HG02981 (cell line): Measurements from ENCODE around the gene OR51L1.
"Not testable (repeated sequence)": the region's sequence is repeated elsewhere in the genome, so short reads cannot be mapped to it uniquely, and the experiment has no call there.

ENCODE experiments used
- ATAC-seq: cut with Tn5 transposase; IDR thresholded peaks from one replicate; pipeline ENCODE4 v1.9.1; 2021; ENCODE audit warnings: mild to moderate bottlenecking, moderate library complexity; ENCODE audit not compliant: unreplicated experiment

The OR51L1 gene, protein sequence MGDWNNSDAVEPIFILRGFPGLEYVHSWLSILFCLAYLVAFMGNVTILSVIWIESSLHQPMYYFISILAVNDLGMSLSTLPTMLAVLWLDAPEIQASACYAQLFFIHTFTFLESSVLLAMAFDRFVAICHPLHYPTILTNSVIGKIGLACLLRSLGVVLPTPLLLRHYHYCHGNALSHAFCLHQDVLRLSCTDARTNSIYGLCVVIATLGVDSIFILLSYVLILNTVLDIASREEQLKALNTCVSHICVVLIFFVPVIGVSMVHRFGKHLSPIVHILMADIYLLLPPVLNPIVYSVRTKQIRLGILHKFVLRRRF

DNA sequence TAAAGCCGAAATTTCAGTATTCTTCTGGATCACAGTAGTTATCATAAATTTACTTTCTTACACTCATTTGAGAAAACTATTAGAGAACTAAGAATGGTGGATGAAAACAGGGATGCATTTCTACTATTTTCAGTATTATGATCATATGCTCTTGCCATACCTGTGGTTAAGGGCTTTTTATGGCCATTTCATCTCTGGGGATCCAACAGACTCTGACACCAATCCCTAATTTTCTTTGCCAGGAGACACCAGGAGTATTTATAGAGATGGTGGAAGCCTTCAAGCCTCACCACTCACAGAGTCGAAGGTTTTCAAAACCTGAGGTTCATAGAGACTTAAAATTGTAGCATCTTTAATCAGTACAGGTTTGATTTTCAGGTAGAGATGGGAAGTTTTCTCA, at the start of gene OR51L1:
OR51L1 (plus strand) TSS at position 301 of the 400 bp plus-strand sequence. CDS start 4,132 bp downstream, outside the sequence.
- no peak for ATAC-seq

DNA sequence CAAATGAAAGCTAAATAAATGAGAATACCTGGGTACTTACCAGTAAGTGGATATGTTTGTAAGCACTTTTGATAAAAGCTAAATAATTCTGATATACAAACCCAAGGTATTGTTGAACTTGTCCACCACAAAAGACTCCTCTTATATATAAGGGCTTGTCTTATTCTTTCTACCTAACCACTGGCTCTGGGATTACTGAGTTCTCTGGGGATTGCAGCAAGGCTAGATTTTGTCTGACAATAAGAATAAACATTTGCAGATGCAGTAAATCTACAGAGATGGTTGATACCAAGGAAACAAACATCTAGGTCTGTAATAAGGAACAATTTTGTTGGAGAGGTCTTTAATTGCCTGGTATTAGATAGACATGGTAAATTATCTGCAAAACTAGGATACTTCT, 47.1 kb upstream of the OR51L1 start, which contains the start of gene OR51A4:
OR51A4 (minus strand) TSS at position 101 of the 400 bp plus-strand sequence. CDS start 505 bp downstream, outside the sequence.
- no peak for ATAC-seq

DNA sequence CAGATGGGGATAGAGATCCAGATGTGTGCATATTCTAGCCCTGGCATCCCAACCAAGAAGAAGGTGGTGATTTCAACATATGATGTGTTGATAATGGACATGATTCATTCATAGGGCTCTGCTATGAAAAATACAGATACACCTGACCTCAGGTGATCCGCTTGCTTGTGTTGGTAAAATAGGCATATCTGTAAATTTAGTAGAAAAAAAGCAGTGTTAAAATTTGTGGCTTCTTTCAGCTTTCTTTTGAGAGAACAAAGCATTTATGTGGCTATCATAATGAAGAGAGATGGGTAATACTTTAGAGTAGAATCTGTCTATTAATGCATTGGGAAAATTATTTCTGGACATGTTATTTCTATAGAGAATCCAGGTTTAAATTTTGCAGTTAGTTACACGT, 39.0 kb upstream of the OR51L1 start, which contains the start of gene OR51A2:
OR51A2 (minus strand) TSS at position 101 of the 400 bp plus-strand sequence; CDS start at position 101, 0 bp downstream.
- ATAC-seq = not testable (repeated sequence)

DNA sequence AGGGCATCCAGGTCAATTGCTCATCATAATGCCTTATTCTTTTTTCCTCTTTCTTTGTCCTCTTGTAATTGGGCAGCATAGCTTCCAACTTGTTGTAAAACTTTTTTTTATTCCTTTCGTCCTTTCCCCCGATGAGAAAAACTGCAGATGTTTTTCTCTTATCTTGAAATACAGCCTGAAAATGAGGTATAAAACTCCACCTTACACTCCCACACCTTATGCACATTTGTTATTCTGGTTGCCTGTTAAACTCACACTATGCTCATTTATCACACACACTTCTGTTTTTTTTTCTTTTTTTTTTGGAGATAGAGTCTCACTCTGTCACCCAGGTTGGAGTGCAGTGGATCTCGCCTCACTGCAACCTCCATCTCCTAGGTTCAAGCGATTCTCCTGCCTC, 37.3 kb upstream of the OR51L1 start:
- ATAC-seq = no peak

DNA sequence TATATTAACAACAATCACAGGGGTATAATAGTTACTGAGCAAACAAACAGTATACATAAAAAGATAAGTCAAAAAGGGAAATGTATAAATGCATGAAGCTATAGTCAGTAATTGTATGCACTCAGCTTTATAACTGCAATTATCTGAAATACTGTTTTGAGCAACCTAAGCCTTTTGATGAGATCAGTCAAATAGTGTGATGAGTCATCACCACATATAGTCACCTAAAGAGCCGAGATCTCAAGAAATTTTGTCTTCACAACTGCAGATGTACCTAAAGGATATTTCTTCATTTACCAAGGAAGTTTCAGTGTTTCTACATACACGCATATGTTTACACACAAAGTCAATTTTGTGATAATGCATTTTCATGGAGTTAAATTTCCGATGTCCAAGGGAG, 33.8 kb upstream of the OR51L1 start:
- no peak for ATAC-seq

DNA sequence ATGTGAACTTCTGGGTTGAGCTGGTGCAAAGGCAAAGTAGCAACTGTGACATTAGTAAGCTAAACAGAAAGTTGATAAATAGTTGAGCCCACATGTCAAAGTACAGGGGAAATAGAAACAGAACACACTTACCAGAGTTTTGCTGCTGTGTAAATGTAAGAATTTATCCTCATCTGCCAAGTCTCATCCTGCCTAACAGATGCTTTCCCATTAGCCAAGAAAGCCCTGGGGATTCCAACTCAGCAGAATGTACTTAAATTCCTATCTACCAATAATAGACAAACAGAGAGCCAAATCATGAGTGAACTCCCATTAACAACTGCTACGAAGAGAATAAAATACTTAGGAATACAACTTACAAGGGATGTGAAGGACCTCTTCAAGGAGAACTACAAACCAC, 31.8 kb upstream of the OR51L1 start:
- no peak for ATAC-seq

DNA sequence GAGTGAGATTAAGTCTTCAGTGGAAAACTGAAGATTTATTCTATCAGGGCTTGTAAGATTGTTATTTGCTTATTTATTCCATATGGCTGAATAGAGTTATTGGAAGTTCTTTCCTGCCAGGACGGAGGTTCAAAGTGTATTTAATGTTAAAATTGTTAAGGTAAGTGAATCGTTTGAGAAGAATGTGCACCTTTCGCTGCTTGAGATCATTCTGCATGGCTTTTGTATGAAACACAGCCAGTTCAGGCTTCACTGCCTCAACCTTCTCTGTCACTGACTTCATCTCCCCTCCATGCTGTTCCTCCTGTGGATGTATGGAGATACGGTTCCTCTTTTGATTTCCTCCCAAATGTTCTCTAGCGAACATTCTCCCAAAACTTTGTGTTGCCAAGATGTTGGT, 19.2 kb upstream of the OR51L1 start:
- ATAC-seq = no peak

DNA sequence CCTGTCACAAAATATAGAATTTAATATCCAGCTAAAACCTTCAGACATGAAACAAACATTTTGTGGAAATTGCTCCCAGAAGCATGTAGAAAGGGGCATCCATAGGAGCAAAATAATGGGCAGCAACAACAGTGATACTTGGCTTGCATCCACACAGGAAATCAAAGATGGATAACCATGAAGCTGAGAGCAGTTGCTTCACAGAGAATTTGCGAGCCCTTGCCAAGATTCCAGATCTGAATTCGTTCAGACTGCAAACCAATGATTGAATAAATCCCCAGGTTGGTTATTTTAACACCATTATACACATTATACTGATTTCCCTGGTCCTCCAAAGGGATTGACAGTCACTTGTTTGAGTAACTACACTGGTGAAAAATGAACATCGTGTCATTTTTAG, 15.6 kb upstream of the OR51L1 start:
- no peak for ATAC-seq

DNA sequence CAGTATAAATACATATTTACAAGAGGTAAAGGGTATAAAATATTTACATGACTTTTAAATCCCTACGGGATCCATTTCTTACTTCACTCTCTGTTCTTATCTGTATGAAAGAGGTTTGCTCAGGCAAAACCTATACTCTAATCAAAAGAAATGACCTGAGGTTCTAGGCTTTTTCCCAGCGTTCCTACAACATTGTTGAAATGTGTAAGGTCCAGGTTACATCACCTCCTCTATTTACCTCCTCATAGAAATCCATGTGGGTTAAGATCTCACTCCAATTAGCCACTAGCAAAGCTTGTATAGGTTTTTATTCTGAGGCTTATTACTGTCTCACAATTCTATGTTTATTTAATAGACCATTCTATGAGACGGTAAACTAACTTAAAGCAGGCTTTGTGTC, 12.0 kb upstream of the OR51L1 start:
- no peak for ATAC-seq

DNA sequence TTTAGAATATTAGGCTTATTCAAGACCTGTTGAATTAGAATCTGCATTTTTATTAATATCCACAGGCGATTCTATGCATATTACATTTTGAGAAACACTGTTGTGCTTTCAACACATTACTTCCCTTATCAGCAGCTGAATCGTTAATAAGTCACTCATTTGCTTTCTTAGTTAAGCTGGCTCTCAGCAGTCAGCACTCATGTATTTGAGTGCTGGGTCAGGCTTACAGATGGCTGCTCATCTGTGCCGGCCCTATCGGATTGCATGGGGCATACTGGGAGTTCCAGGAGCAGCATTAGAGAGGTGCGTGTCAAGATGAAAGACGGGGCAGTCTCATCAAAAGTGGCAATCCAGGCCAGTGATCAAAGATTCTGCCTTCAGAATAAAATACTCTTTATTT, 10.8 kb upstream of the OR51L1 start:
- ATAC-seq = no peak

DNA sequence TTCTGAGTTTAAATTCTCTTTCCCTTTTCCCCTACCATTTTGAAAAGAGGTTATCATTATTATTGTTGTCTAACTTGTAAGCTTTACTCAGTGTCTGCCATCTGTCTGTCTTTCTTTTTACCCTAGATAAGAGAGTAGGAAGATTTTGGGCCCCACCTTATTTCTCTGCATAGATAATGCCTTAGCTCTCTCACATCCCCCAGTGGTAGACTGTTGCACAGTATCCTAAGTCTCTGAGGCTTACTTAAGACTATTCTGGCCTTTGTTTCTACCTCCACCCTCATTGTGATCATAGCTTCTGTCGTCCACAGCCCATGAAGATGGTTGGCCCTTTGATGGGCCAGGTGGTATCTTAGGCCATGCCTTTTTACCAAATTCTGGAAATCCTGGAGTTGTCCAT, 3.6 kb upstream of the OR51L1 start:
- no peak for ATAC-seq

DNA sequence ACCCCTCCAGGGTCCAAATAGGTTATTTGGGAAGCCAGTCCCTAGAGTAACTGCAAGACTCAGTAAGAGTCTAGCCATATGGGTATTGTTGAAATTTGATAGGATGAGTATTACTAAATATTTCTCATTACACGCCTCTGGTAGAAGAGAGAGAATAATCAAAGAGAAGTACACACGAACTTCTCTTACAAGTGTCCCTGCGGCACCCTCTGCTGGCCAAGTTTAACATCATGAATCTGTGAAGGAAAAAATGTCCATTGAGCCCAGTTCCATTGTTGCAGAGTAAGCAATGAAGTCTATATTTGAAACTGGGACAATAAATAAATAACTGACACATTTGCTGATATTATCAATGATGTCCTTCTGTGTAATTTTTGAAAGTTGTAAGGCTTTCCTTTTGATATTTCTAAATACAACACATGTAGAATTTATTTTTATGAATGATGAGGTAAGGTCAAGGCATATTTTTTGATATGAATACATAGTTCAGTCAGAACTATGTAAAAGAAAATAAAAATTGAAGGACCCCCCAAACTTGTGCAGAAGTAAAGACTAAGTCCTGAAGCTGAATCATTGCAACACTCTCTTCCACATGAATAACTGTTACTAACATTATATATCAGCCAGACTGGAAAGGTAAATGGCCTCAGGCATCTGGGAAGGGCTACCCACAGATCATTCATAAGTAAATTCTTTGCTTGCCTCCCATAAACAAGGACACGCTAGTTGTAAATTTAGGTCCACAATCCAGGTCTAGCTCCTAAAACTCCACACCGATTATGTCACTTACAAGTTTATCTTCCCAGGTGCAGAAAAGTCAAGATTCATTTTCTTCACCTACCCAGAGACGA, 10.0 kb downstream of the OR51L1 start:
- no peak for ATAC-seq

DNA sequence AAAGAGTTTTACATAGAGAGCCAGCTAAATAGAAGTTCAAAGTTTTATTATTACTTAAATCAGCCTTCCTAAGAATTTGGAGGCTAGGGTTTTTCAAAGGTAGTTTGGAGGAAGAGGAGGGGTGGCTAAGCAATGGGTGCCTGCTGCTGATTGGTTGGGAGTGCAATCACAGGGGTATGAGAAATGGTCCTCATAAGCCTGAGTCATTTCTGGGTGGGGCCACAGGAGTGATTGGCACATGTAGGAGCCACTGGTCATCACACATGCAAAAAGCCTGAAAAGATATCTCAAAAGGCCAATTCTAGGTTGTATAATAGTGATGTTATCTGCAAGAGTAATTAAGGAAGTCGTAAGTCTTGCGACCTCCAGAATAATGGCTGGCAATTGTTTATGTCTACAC, 12.9 kb downstream of the OR51L1 start:
- no peak for ATAC-seq

DNA sequence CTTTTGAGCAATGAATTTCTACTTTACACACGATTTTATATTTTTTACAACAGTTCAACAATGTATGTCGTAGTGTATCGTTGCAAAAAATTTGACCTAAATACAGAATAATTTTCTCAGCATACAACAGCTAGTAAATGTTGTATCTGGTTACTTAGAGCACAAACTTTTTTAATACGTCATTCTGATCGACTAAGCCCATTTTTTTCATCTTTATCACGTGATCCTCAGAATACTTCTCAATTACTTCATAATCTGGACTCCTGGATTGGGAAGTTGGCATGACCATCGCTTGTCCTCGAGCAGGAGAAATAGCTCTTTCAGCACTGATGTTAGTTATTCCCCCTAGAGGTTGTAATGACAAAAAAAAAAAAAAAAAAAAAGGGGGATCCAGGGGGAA, 16.6 kb downstream of the OR51L1 start:
- ATAC-seq = no peak

DNA sequence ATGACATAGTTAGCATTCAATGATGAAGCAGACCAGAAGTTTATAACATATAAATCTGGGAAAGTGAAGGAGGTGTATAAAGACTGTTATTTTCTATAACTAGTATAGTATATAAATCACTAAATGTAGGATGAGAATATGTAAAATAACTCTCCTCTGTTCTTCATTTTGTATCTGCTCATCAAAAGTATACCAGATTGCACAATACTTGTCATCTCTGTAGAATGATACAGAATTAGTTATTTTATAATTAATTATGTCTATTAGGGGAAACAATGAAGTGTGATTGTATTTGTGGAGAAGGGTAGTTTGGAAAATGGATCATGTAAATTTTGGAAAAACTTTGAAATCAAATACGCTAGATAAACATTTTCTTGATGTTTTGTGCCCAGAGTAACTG, 18.4 kb downstream of the OR51L1 start:
- ATAC-seq = no peak

DNA sequence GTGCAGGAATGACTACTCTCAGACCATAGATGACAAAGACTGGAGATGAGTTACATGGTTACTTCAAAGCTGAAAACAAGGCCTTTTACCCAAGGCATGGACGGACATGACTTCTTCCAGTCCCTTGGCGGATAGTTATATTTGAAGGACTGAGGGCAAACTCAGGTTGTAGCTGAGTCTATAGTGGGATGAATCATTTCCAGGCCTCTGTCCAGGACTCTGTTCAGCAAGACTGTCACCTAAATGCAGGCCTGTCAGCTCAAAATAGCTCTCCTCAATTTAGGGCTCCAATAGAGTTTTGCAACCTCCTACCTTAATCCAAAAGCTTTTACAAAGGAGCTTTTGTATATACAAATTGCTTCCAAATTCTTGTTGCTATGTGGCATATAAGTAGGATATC, 27.3 kb downstream of the OR51L1 start:
- no peak for ATAC-seq

DNA sequence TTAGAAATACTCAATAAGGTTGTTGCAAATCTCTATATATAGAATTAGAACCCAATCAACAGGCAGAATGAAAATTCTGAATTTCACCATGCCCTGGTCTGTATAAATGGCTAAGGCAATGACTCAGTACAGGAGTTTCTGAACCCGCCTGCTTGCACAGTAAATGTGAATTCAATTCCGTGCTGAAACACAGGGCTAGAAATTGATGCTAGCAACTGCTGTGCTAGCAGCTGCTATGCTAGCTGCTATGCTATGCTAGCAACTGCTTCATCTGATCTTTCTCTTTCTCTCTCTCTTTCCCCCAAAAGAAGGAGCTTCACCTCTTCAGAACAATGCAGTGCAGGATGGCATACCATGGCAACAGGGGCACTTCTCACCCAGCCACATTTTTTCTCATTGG, 42.0 kb downstream of the OR51L1 start:
- no peak for ATAC-seq

DNA sequence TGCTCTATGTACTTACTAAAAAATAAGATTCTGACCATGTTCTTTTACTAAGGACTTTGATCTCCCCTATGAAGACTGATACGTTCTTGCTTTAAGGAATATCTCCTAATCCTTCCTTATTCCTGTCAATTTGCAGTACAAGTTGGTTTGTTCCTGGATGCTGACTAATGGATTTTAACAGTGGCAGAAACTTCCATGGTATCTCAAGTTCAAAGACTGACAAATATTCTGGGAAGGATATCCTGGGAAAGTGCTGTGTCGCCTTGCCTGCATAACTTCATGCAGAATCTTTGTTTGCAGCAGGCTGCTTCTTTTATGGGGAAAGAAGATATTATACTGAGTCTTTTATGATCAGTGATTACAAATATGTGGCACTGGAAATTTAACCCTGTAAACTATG, 43.3 kb downstream of the OR51L1 start:
- no peak for ATAC-seq

DNA sequence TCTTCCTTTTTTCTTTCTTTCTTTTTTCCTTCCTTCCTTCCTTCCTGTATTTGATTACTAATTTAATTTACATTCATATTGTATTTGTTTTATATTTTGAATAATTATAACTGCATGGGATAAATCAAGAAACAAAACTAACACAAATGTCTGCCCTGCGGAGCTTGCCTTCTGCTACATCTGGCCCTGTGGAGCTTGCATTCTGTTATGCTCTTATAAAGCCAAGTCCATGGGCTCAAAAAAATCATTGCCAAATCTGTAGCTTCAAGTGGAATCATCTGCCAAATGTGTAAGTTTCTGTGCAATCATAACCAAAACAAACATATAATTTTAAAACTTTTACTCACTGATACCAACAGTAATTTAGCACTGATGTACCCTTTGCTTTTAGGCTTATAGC, 43.7 kb downstream of the OR51L1 start:
- no peak for ATAC-seq

DNA sequence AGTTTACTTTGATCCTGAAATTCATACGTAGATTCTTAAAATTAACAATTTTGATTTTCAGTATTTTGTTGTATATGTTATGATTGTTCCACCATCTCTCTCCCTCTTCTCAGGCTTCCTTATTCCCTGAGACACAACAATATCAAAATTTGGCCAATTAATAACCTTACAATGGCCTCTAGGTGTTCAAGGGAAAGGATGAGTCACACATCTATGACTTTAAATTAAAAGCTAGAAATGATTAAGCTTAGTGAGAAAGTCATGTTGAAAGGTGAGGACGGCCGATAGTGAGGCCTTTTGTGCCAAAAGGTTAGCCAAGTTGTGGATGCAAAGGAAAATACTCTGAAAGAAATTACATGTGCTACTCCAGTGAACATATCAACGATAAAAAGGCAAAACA, 46.2 kb downstream of the OR51L1 start:
- no peak for ATAC-seq

DNA sequence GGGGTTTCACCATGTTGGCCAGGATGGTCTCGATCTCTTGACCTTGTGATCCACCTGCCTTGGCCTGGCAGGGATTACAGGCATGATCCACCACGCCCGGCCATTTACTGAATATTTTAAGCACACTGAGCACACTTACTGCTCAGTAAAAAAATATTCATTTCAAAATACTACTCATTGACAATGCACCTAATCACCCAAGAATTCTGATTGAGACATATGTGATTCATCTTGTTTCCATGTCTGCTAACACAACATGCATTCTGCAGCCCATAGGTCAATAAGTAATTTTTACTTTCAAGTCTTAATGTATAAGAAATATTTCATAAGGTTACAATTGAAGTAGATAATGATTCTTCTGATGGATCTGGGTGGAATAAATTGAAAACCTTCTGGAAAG, 47.4 kb downstream of the OR51L1 start:
- ATAC-seq = no peak

DNA sequence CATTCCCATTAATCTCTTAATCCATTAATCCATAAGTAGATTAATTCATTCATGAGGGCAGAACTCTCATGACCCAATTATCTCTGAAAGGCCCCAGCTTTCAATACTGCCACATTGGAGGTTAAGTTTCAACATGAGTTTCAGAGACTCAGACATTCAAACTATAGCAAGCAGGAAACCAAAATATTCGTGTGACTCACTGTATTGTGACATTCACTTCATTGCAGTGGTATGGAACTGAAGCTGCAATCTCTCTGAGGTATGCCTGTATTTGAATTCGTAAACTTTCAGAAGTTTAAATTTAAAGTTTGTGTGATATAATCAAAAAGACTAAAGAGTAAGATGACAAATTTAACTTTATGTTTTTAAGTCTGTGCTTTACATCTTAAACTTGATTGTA, 48.7 kb downstream of the OR51L1 start:
- ATAC-seq = no peak
